Measurements from ENCODE around the gene RRBP1.

RRBP1 gene

GRCh38 chr20:17682103-17682888 is at the start of gene RRBP1:
TSS of gene RRBP1 (minus strand) at chr20:17682242. CDS start at chr20:17660507, 21,735 bp downstream.
- in situ Hi-C loops (cut with HindIII; ENCODE audit: low sequenced_read_pairs): no loop called here
- peak; percentile 94 for DNase-seq (ENCODE audit: low read depth)
- TF ChIP-seq, protein P1, sequence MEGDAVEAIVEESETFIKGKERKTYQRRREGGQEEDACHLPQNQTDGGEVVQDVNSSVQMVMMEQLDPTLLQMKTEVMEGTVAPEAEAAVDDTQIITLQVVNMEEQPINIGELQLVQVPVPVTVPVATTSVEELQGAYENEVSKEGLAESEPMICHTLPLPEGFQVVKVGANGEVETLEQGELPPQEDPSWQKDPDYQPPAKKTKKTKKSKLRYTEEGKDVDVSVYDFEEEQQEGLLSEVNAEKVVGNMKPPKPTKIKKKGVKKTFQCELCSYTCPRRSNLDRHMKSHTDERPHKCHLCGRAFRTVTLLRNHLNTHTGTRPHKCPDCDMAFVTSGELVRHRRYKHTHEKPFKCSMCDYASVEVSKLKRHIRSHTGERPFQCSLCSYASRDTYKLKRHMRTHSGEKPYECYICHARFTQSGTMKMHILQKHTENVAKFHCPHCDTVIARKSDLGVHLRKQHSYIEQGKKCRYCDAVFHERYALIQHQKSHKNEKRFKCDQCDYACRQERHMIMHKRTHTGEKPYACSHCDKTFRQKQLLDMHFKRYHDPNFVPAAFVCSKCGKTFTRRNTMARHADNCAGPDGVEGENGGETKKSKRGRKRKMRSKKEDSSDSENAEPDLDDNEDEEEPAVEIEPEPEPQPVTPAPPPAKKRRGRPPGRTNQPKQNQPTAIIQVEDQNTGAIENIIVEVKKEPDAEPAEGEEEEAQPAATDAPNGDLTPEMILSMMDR (IDR thresholded peaks at IDR 0.05; ENCODE audit: low read depth, low read length, missing control alignments): peak; percentile 62
- H3K4me3 ChIP-seq (ENCODE audit: low read depth, low read length): peak within 1 kb of the TSS; percentile 58

- in situ Hi-C loops (cut with HindIII; ENCODE audit: low sequenced_read_pairs): no loop called here
- no peak overlapping the region for H3K4me3 ChIP-seq (ENCODE audit: low read depth, low read length)
- DNase-seq (ENCODE audit: low read depth): no peak
- TF ChIP-seq, protein P1 (IDR thresholded peaks at IDR 0.05; ENCODE audit: low read depth, low read length, missing control alignments): no peak
Measured at GRCh38 chr20:17731233-17731632, 49.2 kb upstream of the RRBP1 start.

GRCh38 chr20:17730071-17730470 is 48.0 kb upstream of the RRBP1 start:
- no peak for DNase-seq (ENCODE audit: low read depth)
- in situ Hi-C loops (cut with HindIII; ENCODE audit: low sequenced_read_pairs): no loop called here
- TF ChIP-seq, protein P1 (IDR thresholded peaks at IDR 0.05; ENCODE audit: low read depth, low read length, missing control alignments): no peak
- no peak overlapping the region for H3K4me3 ChIP-seq (ENCODE audit: low read depth, low read length)

- no peak for DNase-seq (ENCODE audit: low read depth)
- TF ChIP-seq, protein P1 (IDR thresholded peaks at IDR 0.05; ENCODE audit: low read depth, low read length, missing control alignments): no peak
- in situ Hi-C loops (cut with HindIII; ENCODE audit: low sequenced_read_pairs): no loop called here
- H3K4me3 ChIP-seq (ENCODE audit: low read depth, low read length): no peak overlapping the region
Measured at GRCh38 chr20:17728074-17728473, 46.0 kb upstream of the RRBP1 start.

DNA sequence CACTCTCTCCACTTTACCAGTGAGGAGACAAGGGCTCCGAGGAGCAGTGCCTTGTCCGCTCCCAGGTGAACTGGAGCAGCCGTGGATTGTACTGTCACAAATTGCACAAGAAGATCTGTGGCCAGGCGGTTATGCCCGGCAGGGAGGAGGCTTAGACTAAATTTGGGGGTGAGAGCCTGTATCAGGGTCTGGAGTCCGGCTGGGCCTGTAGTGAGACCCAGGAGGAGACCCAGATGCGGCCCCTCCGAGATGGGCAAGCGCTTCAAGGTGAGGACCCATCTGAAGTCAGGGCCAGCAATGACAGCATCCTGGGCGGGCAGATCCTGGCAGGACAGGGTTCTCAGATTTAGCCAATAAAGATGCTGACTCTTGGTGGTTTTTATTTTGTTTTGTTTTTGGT is 45.3 kb upstream of the RRBP1 start:
- TF ChIP-seq, protein P1 (IDR thresholded peaks at IDR 0.05; ENCODE audit: low read depth, low read length, missing control alignments): no peak
- in situ Hi-C loops (cut with HindIII; ENCODE audit: low sequenced_read_pairs): no loop called here

GRCh38 chr20:17726902-17727301 is 44.9 kb upstream of the RRBP1 start:
- TF ChIP-seq, protein P1 (IDR thresholded peaks at IDR 0.05; ENCODE audit: low read depth, low read length, missing control alignments): no peak
- in situ Hi-C loops (cut with HindIII; ENCODE audit: low sequenced_read_pairs): no loop called here
- DNase-seq (ENCODE audit: low read depth): no peak
- H3K4me3 ChIP-seq (ENCODE audit: low read depth, low read length): no peak overlapping the region

More for the DNA sequence above, 45.3 kb upstream of the RRBP1 start:
- DNase-seq (ENCODE audit: low read depth): no peak
- H3K4me3 ChIP-seq (ENCODE audit: low read depth, low read length): no peak overlapping the region
